Glomerular visceral epithelial cell (primary cell): ENCODE measurements around the gene KIF17.
A peak's percentile ranks its signal among the peaks of the same experiment; 100 is the strongest.
"Not testable (repeated sequence)": the region's sequence is repeated elsewhere in the genome, so short reads cannot be mapped to it uniquely, and the experiment has no call there.

Source experiments
- DNase-seq: peaks from one replicate; pipeline ENCODE4 v3.0.0-alpha.2; 2016; ENCODE audit errors: extremely low spot score

The KIF17 gene

GRCh38 chr1:20686883-20687725 is 30.7 kb downstream of the KIF17 start:
- DNase-seq: no peak

GRCh38 chr1:20685741-20686140 is 32.1 kb downstream of the KIF17 start:
- no peak for DNase-seq

- no peak for DNase-seq
Observed at GRCh38 chr1:20685099-20685662, 32.6 kb downstream of the KIF17 start.

- DNase-seq: no peak
Observed at GRCh38 chr1:20684651-20685050, 33.2 kb downstream of the KIF17 start.

GRCh38 chr1:20684050-20684620 is 33.7 kb downstream of the KIF17 start:
- DNase-seq: no peak

GRCh38 chr1:20683614-20684013 is 34.2 kb downstream of the KIF17 start:
- no peak for DNase-seq

GRCh38 chr1:20682571-20683236 is 35.1 kb downstream of the KIF17 start:
- DNase-seq: no peak

GRCh38 chr1:20681999-20682398 is 35.8 kb downstream of the KIF17 start:
- no peak for DNase-seq

- no peak for DNase-seq
Observed at GRCh38 chr1:20680269-20680668, 37.5 kb downstream of the KIF17 start.

- no peak for DNase-seq
Observed at GRCh38 chr1:20678599-20678998, 39.2 kb downstream of the KIF17 start.

- DNase-seq: not testable (repeated sequence)
Observed at GRCh38 chr1:20673626-20674025, 44.2 kb downstream of the KIF17 start.

- DNase-seq: no peak
Observed at GRCh38 chr1:20672265-20672632, 45.6 kb downstream of the KIF17 start.

GRCh38 chr1:20670936-20671335 is 46.9 kb downstream of the KIF17 start:
- DNase-seq: no peak

- DNase-seq: no peak
Observed at GRCh38 chr1:20668581-20668980, 49.2 kb downstream of the KIF17 start.

GRCh38 chr1:20666804-20667203 is 51.0 kb downstream of the KIF17 start:
- DNase-seq: peak; percentile 21

GRCh38 chr1:20666146-20666545 is 51.7 kb downstream of the KIF17 start:
- DNase-seq: no peak

- DNase-seq: no peak
Observed at GRCh38 chr1:20665726-20666125, 52.1 kb downstream of the KIF17 start.

- DNase-seq: no peak
Observed at GRCh38 chr1:20663969-20664715, 53.7 kb downstream of the KIF17 start.

- no peak for DNase-seq
Observed at GRCh38 chr1:20663365-20663764, 54.4 kb downstream of the KIF17 start.

- no peak for DNase-seq
Observed at GRCh38 chr1:20662110-20662475, 55.7 kb downstream of the KIF17 start.

GRCh38 chr1:20661207-20662109 is 56.3 kb downstream of the KIF17 start, which contains the start of gene DDOST:
Gene DDOST (minus strand): TSS chr1:20661369. CDS start chr1:20661350, 19 bp downstream.
- DNase-seq: peak; percentile 98
